CD4-positive, alpha-beta T cell treated with Interferon gamma for 1 hour (primary cell): ENCODE data around the gene C5orf46.
"Not testable (repeated sequence)": the region's sequence is repeated elsewhere in the genome, so short reads cannot be mapped to it uniquely, and the experiment has no call there.

Source experiments
- DNase-seq: peaks from one replicate; pipeline ENCODE4 v3.0.0-alpha.2; 2020

C5orf46 gene

DNA sequence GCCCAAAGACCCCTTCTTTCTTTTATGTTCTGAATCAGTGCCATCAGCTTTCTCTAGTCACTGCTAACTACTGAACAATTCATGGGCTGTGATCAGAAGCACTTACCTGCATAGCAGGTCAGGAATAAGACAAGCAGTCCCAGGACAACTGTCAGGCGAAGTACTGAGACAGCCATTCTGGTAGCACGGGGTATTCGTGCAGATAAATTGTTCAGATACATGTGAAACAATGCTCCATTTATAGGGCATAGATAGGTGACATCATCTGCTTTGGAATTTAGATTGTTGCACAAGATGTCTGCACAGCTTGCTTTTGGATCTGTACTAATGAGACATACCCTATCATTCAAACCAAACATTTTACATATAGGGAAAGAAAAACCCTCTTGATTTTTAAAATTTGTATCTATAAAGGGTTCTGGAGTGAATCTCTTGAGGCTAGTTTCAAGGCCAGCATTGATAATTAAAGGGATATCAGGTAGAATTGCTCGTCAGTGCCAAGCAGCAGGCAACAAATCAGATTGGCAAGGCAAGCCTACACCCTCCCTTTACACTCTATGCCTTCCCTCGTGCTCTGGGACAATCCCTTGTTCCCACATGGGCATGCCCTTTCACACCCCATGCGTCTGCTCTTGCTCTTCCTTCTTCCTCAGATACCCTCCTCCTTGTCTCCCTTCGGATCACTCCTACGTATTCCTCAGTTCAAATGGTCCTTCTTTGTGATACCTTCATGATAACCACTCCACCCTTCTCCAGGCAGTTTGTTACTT, at the start of gene C5orf46:
TSS of gene C5orf46 (minus strand) at position 213 of the 770 bp plus-strand sequence. CDS start at position 176, 37 bp downstream.
- no peak for DNase-seq

DNA sequence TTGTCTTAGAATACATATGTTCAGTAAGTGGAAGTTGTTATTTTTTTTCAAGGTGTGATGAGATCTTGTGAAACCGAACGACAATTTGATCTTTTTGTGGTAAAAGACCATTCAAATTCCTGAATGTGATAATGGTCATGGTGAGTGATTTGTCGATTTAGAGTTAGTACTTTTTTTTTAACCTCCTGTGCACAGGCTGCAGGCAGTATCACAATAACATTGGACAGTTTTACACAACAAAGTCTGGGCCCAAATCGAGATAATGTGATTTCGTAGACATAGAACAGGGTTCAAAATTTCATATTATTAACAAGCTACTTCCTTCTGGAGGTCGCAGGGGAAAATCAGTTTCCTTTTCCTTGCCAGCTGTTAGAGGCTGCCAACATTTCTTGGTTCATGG, 48.6 kb upstream of the C5orf46 start:
- DNase-seq: no peak

DNA sequence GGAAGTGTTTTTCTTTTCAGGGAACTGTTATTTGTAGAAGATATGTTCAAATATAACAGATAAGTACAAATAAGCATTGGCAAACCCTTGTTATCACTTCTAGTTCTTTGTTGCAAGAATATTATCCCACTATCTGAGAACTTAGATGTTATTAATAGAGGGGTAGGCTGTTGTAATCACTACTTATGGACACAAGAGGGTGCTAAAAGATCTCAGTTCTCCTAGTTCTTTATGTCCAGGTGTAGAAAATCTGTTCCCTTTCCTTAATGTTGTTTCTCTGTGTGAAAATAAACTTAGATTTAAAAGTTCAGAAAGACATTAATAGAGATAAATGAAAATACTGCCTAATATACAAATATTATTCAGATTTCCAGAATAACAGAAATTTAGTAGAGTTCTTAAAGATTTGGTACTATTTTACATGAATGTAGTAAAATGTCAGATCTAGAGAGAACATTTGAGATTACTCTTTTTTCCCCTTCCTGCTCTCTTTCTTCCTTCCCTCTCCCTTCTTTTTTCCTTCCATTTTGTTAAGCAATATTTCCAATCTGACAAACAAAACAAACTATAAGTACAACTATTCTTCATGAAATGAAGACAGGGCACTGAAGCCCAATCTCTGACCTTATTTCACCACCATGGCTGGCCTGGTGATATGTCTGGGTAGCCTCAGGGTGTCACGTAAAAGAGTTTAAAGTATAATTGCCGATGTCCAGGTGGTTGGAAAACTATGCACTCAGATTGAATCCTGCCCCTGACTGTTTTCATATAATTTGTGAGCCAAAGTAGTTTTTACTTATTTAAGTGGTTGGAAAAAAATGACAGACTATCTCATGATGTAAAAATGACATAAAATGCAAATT, 43.6 kb upstream of the C5orf46 start:
- no peak for DNase-seq

DNA sequence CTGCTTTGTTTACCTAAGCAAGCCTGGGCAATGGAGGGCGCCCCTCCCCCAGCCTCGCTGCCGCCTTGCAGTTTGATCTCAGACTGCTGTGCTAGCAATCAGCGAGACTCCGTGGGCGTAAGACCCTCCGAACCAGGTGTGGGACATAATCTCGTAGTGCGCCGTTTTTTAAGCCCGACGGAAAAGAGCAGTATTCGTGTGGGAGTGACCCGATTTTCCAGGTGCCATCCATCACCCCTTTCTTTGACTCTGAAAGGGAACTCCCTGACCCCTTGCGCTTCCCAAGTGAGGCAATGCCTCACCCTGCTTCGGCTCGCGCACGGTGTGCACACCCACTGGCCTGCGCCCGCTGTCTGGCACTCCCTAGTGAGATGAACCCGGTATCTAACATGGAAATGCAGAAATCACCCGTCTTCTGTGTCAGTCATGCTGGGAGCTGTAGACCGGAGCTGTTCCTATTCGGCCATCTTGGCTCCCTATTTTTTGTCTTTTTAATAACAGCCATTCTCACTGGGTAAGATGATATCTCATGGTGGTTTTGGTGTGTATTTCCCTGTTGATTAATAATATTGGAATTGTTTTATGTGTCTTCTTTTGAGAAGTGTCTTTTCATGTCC, 40.4 kb upstream of the C5orf46 start:
- DNase-seq: not testable (repeated sequence)

GRCh38 chr5:147939431-147940114, 33.2 kb upstream of the C5orf46 start:
- no peak for DNase-seq

DNA sequence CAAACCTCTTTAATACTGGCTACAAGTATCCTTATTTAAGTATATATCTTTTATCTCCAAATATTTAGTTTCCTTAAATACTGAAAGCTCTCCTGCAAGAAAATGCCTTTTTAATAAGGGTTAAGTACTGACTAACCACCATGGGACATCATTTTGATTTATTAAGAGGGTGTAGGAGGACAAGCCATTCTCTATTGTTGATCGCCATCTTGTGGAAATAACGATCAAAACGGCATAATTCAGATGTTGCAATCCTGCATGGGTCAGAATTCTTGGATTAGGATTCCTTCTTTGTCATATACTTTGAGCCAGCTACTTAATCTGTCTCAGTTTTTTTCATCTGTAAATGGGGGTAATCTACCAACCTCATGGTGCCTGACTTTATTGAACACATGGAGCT, 28.7 kb upstream of the C5orf46 start:
- DNase-seq: no peak

DNA sequence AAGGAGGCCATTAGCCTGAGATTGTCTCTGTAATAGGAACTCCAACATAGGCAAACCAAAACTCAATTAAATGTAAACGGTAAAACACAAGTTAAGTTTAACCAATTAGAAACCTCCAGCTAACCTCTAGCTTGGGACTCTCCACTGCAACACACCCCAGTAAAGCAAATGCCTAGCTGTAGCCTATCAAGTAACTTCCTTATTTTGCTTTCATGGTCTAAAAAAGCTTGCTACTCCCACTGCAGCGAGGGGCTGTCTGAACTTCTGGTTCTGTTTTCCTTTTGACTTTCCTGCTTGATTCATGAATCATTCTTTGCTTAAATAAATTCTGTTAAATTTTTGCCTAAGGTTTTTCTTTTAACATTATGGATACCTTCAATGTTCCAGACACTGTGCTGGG, 24.4 kb upstream of the C5orf46 start:
- DNase-seq: no peak

DNA sequence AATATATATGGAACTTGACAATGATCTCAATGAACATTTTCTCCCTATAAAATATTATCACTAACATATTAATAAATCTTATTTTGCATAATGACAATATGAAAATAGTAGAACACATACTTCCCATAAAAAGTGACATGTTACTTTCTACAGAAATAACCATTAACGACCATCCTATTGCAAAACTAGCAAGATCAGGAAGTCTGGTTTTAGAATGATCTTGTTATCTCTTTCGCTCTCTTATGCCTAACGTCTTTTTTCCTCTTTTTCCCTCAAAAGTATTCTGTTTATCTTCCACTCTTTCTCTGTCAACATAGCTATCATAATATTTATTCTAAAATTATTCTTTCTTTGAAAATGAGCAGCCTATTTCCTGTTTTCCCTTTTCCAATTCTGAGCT, 21.6 kb upstream of the C5orf46 start:
- no peak for DNase-seq

DNA sequence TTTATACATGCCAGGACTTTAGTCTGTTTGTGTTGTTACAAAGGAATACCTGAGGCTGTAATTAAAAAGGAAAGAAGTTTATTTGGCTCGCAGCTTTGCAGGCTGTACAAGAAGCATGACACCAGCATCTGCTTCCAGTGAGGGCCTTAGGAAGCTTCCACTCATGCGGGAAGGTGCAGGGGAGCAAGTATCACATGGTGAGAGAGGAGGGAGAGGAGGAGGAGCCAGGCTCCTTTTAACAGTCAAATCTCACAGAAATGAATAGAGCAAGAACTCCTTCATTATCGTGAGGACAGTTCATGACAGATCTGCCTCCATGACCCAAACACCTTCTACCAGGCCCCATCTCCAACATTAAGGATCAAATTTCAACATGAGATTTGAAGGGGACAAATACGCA, 18.7 kb upstream of the C5orf46 start:
- DNase-seq: no peak

DNA sequence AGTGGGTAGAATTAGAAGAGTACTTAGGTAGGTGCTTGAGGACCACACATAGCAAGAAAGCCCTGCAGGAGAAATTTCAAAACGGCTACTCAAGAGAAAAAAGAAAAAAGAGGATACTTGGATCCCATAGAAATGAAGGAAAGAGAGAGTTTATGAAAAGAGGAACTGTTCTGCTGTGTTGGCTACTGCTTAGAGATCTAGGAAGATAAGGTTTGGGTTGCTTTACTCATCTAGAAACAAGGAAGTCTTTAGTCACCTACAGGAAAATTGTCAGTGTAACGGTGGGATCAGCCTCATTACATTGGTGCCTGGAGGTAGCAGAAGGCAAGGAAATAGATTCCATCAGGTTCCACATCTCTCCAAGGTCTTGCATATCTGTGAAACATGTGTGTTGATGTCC, 14.8 kb upstream of the C5orf46 start:
- no peak for DNase-seq

- no peak for DNase-seq
Observed at GRCh38 chr5:147920420-147921030, 14.2 kb upstream of the C5orf46 start.

DNA sequence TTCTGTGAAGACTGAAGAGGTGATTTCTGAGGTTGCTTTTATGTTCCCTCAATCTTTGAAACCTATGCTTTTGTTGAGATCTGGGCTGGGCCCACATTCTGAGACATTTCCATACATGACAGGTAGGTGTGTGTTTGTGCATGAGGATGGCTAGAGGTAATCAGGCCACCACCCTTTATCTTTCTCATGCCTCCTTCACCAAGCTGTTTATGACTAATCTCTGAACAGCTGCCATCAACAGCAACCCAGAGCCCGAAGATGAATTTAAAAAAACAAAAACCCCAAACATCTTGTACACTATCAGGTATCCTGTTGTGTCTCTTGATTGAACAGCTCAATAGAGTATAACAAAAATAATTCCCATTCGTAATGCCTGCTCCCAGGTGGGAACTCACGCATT, 12.6 kb upstream of the C5orf46 start:
- no peak for DNase-seq

- no peak for DNase-seq
Observed at GRCh38 chr5:147918101-147918685, 11.9 kb upstream of the C5orf46 start.

DNA sequence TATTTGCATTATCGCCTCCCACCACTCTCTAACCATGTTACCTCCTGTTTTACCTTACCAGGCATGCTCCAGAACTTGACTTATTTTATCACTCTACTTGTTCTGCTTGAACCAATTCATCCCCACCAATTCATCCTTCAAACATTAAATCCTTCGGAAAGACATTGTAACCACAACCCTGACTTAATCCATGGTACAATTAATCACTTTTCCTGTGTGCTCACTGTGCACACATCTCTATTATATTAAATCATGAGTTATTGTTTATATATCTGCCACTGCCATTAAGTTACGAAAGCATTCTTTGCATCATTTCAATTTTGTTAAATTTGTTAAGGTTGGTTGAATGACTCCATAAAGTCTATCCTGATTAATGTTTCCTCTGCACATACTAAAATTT, 7.4 kb upstream of the C5orf46 start:
- DNase-seq: no peak

DNA sequence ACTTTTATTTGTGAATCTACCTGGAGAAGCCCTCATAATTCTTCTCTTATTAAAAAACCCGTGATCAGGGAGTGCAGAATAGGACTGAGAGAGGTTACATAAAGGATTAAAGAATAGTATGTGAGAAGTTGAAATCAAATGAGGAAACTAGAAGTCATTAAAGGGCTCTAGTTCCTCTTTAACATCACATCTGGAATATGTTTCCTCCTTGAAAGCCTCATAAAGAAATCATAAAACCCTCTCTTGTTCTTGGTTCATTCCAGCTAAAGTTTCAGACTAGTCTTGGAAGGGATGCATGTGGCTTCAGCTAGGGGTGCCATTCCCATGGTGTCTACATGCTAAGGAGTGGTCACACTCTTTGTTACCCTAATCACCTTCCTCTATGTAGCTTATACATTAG, 5.7 kb upstream of the C5orf46 start:
- no peak for DNase-seq

DNA sequence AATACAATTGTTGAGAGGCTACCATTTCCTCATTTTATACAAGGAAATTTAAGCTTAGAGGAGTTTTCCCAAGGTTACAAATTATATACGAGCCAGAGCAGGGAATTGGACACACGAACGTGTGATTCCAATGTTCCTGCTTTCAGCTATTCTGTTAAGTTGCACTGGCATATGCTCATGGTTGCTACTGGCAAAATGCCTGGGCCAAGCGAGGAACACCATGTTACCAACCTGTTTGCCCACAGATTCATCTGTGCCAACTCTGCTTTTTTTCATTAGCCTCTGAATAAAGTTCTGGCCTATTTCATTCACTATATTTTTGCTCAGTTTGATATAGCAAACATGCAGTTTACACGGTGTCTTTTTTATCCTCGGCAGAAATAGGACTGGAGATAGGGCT, 5.1 kb upstream of the C5orf46 start:
- DNase-seq: no peak

DNA sequence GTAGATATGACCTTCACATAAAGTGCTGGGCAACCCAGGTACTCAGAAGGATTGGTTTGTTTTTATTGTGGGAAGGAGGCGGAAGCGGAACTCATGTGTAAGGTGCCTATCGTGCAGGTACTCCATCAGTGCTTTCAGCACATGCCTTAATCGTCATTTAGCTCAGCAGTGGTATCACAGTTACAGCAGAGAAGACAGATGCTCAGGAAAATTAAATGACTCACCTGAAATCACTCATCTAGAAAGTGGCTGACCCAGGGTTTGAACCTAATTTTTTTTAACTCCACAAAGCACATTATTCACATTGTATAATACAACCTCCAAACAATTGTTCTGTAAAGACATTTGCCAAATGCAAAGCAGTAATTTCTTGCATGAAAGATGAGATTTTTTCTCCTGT, 2.2 kb downstream of the C5orf46 start:
- no peak for DNase-seq

- DNase-seq: no peak
Observed at GRCh38 chr5:147902609-147903115, 3.7 kb downstream of the C5orf46 start.

DNA sequence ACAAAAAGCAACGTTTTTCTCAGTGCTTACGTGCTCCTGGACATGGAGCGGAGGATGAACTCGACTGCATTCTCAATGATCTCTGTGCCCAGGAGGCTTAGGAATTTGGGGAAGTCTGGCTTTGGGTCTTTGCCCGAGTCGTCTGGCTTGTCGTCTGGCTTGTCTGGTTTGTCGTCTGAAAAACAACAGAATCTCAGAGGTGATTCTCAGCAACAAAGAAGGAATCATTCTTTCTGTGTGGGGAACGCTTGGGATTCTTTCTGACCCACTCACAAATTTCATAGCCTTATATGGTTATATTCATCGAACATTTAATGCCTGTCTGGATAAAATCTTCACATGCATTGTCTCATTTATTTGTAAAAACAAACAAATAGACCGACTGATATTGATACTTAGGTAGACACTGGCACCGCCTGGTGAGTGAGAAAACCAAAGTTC, 4.7 kb downstream of the C5orf46 start:
- no peak for DNase-seq

DNA sequence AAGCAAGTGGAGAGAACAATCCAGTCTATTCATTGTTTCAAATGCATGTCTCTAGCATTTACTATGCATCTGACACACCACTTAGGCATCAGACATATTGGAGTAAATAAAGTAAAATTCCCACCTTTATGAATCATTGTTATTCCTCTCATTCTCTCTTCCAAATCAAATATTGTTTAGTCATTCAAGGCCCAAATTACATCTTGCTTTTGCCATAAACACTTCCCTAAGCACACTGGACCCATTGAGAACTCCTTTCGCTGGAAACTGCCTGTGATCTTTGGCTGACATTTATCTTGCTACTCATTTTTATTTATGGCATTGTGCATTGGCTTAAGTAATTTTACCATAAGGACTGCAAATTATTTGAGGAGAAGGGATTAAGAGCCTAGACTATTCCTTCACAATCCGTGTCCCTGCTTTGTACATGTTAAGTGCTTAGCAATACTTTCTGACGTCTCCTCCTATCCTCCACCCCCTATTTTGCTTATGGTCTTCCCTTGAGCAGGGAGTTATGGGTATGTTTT, 7.4 kb downstream of the C5orf46 start:
- no peak for DNase-seq

DNA sequence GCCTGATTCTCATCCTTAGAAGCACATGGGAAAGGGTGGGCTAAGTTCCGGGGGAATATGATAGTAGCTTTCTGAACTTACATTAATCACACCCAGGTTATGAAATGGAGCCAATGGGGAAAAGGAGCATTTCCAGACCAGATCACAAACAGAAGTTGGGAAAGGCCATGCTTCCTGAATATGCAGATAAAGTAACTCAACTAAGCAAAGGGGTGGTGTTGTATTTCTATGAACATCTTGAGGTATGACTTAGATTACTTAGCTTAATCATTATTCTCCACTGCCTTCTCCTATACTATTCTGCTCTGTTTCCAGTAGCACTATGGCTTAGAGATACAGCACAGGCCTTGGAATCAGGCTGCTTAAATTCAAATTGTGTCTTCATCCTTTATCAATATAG, 10.5 kb downstream of the C5orf46 start:
- no peak for DNase-seq

GRCh38 chr5:147893820-147894219, 12.5 kb downstream of the C5orf46 start:
- no peak for DNase-seq
